GM19193 (cell line): ENCODE data around the gene CHST5.

ENCODE experiments used
- POLR2A ChIP-seq: IDR thresholded peaks from 4 replicates; pipeline ENCODE4 v1.6.1; 2011; ENCODE audit not compliant: insufficient read depth, insufficient read length; ENCODE audit errors: extremely low read depth

Gene CHST5

DNA sequence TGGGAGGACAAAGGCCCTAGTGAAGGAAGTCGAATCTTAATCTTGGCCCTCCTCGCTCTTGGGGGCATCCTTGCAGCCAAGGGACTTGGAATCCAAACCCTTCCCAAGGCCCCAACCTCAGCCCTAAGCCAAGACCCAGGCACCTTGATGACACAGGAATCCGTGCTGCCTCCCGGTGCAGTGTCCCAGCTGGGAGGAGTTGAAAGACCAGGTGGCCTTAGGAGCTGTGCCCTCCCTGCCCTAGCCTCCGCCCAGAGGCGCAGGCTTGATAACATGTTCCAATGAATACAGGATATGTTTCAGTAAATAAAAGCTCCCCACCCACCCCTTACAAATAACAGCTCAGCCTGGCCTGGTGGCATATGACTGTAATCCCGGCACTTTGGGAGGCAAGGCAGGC, at the start of gene CHST5:
Gene CHST5 (minus strand): TSS at position 208 of the 400 bp plus-strand sequence. CDS start 5,724 bp downstream, outside the sequence.
- TF ChIP-seq POLR2A = no peak

DNA sequence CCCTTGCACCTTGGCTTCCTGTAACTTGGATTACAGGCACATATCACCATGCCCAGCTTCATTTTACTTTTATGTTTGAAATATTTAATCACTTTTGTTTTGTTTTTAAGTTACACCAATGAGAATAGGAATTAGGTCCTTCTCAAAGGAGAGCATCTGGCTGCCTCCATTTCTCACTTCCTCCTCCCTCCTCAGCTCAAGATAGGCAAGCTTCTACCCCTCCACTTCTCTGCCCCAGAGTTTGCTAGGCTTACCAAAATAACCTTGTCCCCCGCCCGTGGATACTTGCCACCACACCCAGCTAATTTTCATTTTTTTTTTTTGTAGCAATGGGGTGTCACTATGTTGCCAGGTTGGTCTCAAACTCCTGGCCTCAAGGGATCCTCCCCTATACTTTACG, 48.2 kb upstream of the CHST5 start:
- TF ChIP-seq POLR2A = no peak

DNA sequence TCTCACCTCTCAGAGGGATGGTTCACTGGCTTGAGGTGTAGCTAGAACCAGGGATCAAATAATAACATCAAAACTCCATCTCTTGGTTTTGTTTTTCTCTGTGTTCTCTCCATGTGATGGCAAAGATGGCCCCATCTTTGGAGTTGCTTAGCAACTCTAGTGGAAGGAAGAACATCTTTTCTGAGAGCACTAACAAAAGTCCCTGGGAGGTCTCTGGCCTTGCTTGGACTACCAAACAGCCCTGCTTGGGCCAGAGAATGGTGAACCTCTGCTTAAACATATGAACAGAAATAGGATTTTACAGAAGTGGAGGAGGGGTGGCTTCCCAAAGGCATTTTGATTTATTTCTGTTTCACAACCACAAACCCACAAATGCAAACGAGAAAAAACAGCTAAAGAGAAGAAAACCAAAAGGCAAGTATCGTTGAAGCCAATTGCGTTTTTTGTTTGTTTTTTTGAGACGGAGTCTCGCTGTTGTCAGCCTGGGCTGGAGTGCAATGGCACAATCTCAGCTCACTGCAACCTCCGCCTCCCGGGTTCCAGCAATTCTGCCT, 43.5 kb upstream of the CHST5 start:
- TF ChIP-seq POLR2A = no peak

DNA sequence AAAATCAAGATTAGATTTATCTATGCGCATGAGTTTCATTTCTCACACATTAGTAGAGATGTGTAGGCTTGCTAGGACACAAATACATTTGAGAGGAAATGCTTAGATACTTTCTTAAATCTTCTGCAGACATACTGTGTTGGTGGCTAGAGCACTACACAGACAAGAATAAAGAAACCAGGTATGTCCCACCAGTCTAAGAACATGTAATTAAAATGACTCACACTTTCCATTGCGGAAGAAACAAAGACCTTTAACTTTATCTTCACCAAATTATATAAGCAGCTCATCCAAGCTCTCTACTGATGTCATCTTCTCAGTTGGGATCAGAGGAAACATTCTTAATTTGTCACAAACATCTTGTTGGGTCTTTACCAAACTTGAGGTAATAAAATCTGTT, 42.8 kb upstream of the CHST5 start:
- TF ChIP-seq POLR2A = no peak

DNA sequence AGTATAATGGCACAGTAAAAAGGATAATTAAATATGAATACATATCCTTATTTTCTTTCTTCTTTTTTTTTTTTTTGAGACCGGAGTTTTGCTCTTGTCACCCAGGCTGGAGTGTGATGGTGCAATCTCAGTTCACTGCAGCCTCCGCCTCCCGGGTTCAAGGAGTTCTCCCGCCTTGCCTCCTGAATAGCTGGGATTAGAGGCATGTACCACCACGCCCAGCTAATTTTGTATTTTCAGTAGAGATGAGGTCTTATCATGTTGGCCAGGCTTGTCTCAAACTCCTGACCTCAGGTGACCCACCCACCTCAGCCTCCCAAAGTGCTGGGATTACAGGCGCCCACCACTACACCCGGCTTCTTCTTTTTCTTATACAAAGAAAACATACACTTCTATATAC, 42.3 kb upstream of the CHST5 start:
- TF ChIP-seq POLR2A = no peak

DNA sequence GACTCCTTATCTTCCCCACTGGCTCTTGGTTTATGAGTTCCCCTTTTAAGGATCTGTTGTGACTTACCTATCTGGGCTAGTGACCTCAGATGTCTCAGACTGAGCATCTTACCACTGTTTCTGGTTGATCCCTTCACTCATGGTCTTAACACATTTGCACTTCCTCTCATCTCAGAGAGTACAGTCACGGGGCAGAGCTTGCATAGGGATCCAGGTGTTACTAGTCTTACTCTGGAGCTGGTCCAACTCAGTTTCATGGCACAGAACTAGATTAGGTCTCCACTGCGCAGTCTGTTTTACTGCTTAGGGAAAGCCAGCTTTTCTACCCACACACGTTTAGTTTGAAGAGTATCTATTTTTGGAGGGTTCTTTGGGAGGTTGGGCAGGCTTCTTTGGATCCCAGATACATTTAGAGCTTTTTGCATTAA, 40.5 kb upstream of the CHST5 start:
- TF ChIP-seq POLR2A = no peak

DNA sequence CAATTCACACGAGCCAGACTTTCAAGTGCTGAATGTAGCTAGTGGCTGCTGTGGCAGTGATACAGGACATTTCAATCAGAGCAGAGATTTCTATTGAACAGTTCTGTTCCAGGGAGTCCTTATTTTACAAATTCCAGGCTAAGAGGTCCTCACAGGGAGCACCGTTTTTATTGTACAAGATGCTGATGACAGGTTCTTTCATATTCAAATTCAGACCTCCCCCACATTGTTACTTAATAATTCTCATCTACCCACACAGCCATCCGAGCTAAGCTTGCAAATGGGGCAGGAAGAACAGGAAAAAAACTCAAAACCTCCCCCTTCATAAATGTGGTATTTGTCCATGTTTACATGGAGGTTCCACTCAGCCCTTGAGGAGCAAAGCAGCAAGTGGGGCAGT, 40.0 kb upstream of the CHST5 start:
- no peak for TF ChIP-seq POLR2A

DNA sequence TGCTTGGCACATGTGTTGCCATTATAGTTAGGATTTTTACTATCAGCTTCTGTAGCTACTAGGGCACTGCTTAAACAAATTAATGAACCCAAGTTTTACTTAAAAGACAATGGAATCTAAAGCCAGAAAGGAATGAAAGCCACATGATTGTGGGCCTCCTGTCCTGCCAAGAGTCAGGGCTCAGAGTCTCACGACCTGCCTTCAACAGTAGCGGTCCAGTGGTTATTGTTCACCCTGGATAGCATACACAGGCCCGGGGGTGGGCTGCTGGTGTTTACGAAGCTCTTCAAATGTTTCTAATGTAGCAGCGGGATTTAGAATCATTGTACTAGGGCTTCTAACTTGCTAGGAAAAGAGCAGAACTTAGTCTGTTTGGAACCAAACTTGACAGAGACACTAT, 38.0 kb upstream of the CHST5 start:
- no peak for TF ChIP-seq POLR2A

DNA sequence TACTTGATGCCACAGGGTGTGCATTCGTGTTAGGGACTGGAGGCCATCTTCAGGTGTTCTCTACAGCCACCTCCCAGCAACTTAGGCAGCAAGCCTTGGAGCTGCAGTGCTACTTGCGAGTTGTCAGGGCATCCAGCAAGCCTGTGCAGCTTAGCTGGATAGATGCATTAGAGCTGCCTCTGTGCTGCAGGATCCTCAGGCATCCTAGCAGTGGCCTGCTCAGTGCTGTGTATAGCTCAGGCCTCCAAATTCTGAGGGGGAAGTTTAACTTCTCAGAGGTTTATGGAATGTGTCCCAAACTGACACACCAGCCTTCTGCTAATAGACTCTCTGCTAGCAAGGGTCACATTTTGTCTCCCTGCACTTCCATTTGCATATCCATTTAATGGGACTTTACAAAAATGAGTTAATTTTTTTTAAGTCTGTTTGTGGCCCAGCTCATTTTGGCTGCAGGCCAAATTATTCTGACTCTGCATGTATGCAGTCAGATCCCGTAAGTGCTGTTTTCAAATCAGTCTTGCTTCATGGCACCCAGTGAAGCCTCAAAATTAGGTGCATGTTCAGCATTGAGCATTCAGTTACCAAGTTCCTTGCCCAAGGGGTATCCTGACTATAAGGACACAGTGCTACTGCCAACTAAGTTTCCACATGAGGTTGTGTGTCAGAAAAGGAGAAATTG, 37.1 kb upstream of the CHST5 start:
- no peak for TF ChIP-seq POLR2A

DNA sequence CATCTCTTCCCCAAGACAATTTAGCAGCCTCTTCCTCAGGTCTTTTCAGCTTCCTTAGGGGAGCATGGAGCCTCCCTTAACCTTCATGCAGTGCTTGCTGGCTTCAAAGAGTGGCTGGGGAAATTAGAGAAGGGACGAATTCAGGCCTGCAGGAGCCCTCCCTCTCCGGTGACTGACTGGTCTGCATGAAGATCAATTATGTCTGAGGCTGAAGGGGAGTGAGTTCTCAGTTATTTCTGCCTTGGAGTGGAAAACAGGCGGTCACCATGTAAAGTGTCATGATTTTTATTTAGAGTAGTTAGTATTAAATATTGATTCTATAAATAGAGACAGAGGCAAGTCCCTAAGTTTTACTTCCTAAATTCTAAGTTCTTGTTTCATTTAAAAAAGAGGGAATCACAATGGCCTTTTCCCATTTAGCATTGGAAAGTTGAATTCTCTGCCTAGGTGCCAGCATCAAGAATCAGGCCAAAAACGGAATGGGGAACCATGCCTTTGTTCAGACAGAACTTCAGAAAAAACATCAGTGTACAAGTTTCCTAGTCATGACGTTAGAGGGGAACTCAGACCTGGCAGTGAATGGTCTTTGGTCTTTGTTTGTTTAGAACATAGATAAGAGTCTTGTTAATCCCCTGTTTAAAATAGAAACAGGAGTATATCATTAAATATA, 34.6 kb upstream of the CHST5 start:
- TF ChIP-seq POLR2A = no peak

DNA sequence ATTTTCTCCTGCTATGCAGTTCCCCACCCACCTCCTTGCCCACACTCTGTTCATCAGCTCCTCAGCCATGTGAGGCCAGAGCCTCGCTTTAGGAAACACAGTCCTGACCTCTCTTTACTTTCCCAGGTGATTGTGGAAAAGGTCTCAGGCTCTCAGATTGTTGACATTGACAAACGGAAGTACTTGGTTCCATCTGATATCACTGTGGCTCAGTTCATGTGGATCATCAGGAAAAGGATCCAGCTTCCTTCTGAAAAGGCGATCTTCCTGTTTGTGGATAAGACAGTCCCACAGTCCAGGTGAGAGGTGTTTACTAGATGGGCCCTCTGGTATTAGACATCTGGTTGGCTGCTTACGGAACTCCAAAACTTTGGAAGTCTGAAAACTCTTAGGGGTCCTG, 32.0 kb upstream of the CHST5 start:
- TF ChIP-seq POLR2A = no peak

DNA sequence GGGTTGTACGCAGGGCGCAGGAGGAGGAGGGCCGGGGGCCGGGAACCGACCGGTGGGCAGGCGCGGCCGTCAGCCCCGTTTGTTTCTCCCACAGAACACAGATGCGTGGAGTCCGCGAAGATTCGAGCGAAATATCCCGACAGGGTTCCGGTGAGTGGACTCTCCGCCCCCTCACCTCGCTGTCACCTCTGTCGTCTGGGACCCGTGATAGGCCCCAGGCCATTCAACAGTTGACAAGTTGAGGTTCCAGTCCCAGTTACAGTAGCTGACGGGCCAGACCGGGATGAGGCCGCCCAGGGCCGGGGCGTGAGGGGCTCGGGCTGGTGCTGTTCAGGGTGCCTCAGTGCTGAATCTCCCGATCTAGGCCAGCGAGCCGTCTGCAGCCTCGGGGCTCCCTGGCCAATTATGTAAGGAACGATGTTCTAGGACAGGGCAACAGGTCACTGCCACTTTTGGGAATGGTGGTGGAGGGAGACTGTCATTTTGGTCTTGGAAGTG, 30.9 kb upstream of the CHST5 start:
- no peak for TF ChIP-seq POLR2A

DNA sequence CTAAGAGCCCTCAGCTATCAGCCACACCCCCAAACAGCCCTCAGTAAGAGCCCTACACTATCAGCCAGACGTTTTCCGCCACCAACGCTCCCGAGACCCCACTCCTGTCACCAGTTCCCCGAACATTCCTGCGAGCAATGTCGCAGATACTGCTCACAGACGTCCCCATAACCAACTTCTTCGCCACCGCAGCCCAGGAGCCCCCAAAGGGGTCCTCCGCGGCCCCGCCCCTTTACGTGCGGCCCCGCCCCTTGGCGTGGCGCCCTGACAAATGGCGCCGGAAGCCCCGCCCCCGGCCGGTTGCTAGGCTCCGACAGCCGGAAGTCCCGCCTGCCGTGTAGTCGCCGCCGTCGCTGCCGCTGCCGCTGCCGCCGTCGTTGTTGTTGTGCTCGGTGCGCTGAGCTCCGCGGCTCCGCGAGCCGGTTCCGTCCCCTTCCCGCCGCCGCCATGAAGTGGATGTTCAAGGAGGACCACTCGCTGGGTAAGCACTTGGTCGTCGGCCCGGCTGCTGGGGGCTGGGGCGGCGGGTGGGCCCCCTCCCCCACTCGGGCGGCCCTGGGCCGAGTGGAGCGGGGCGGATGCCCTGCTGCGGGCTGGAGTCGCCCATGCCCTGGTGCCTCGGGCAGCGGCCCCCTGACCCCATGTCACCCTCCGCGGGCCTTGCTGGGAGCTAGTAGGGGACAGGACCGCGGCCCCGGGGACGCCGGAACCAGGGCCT, 30.3 kb upstream of the CHST5 start, which contains the start of gene GABARAPL2:
Gene GABARAPL2 (plus strand): TSS at position 340 of the 718 bp plus-strand sequence. CDS start 108 bp downstream, at position 448.
- TF ChIP-seq POLR2A = peak; percentile 51

DNA sequence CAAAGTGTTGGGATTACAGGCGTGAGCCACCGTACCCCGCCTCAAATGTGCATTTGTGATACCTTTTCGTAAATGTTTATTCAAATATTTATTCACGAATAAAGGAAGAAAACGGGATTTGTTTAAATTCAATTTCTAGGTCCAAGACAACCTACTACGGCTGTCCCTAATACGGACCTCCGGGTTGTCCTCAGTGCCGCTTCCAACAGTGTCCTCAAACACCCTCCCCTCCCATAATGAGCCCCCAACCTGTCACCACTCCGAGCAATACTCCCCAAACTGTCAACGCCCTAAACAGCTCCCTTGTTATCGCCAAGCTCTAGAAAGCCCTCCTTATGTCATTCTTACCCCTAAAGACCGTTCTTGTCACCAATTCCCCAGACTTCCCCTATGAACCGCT, 29.7 kb upstream of the CHST5 start:
- TF ChIP-seq POLR2A = no peak
